GM12878 (cell line): ENCODE results near the gene TMPRSS3.

ENCODE experiments used
- EP300 ChIP-seq, 2 experiments: fragments of 150-350 bp in 1 of 2; IDR thresholded peaks; 2 replicates each; pipeline ENCODE4 v1.6.1; 2011 to 2012; ENCODE audit warnings: low read depth in 2 of 2, low read length in 2 of 2, borderline replicate concordance in 1 of 2, improper control_type of control experiment in 1 of 2, inconsistent platforms in 1 of 2; ENCODE audit not compliant: control insufficient read depth in 1 of 2
- JUNB ChIP-seq: IDR thresholded peaks from 2 replicates; pipeline ENCODE4 v1.6.1; 2016; ENCODE audit warnings: antibody characterized with exemption, mild to moderate bottlenecking
- MTA3 ChIP-seq: IDR thresholded peaks from 2 replicates; pipeline ENCODE4 v1.6.1; 2012; ENCODE audit warnings: low read length, inconsistent platforms, borderline replicate concordance
- MXI1 ChIP-seq: fragments of 150-350 bp; IDR thresholded peaks from 2 replicates; pipeline ENCODE4 v1.6.1; 2011; ENCODE audit warnings: low read depth, mild to moderate bottlenecking, inconsistent platforms, low read length, improper control_type of control experiment
- MYC ChIP-seq: IDR thresholded peaks from 2 replicates; pipeline ENCODE4 v1.6.1; 2011; ENCODE audit warnings: mild to moderate bottlenecking, low read length, moderate library complexity, inconsistent platforms; ENCODE audit not compliant: insufficient read depth, insufficient replicate concordance, insufficient read length, severe bottlenecking
- NR2C2 ChIP-seq: IDR thresholded peaks from 2 replicates; pipeline ENCODE4 v1.6.1; 2011; ENCODE audit warnings: borderline replicate concordance, low read depth; ENCODE audit not compliant: control insufficient read depth, insufficient read length
- POLR2A ChIP-seq: IDR thresholded peaks from 2 replicates; pipeline ENCODE4 v1.6.1; 2011; ENCODE audit warnings: low read depth, mild to moderate bottlenecking, low read length
- POLR2AphosphoS5 ChIP-seq: IDR thresholded peaks from 2 replicates; pipeline ENCODE4 v1.6.1; 2011; ENCODE audit warnings: mild to moderate bottlenecking, low read length, inconsistent platforms
- TF ChIP-seq, protein P1 (sequence below), 3 experiments: IDR thresholded peaks in 2 of 3; conservative IDR thresholded peaks in 1 of 3; 2 replicates each; pipeline ENCODE4 v1.5.1; 2011; ENCODE audit warnings: low read depth in 3 of 3, low read length in 3 of 3, mild to moderate bottlenecking in 3 of 3, control low read depth in 2 of 3, moderate library complexity in 2 of 3, inconsistent platforms in 1 of 3, mixed read lengths in 1 of 3; ENCODE audit not compliant: control insufficient read depth in 2 of 3, insufficient read depth in 1 of 3; ENCODE audit errors: extremely low read depth in 1 of 3
- TF ChIP-seq, protein P2 (sequence below): IDR thresholded peaks from 2 replicates; pipeline ENCODE4 v1.6.1; 2012; ENCODE audit warnings: low read depth, low read length, improper control_type of control experiment

DNA sequence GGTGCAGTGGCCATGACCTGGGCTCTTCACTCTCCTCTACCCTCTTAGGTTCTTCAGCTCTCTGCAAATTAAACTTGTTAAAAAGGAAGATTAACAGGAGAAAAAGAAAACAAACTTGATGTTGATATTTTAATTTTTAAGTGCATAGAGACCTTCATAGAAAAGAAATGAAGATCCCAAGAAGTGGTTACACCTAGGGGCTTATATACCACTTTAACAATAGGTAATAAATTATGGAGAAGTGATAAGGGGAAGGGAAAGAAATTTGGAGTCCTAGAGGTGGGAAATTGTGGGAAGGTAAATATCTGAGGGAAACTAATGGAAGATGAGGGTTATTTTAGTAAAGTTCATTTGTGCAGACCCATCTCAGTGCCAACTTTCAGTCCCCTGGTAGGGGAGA is 64.2 kb downstream of the TMPRSS3 start:
- TF ChIP-seq, protein P1, sequence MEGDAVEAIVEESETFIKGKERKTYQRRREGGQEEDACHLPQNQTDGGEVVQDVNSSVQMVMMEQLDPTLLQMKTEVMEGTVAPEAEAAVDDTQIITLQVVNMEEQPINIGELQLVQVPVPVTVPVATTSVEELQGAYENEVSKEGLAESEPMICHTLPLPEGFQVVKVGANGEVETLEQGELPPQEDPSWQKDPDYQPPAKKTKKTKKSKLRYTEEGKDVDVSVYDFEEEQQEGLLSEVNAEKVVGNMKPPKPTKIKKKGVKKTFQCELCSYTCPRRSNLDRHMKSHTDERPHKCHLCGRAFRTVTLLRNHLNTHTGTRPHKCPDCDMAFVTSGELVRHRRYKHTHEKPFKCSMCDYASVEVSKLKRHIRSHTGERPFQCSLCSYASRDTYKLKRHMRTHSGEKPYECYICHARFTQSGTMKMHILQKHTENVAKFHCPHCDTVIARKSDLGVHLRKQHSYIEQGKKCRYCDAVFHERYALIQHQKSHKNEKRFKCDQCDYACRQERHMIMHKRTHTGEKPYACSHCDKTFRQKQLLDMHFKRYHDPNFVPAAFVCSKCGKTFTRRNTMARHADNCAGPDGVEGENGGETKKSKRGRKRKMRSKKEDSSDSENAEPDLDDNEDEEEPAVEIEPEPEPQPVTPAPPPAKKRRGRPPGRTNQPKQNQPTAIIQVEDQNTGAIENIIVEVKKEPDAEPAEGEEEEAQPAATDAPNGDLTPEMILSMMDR (IDR thresholded peaks at IDR 0.05 in 2 of 3, conservative IDR thresholded peaks at IDR 0.05 in 1 of 3; ENCODE audit: control insufficient read depth in 2 of 3, extremely low read depth in 1 of 3, insufficient read depth in 1 of 3, low read depth in 3 of 3, low read length in 3 of 3), result no peak
- TF ChIP-seq MXI1 (no peak), NR2C2 (no peak), POLR2AphosphoS5 (no peak), EP300 (IDR thresholded peaks at IDR 0.05; ENCODE audit: borderline replicate concordance in 1 of 2, control insufficient read depth in 1 of 2, low read depth in 2 of 2, low read length in 2 of 2) (no peak), MTA3 (no peak), JUNB (no peak), MYC (no peak), POLR2A (no peak)
- TF ChIP-seq, protein P2, sequence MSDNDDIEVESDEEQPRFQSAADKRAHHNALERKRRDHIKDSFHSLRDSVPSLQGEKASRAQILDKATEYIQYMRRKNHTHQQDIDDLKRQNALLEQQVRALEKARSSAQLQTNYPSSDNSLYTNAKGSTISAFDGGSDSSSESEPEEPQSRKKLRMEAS, result no peak
